CD14-positive monocyte (primary cell): Measurements from ENCODE around the gene DYRK1A. TPM values are rescaled to one million over a fixed set of nuclear protein-coding genes. Genes with fewer than 3 reads are reported as not detected.

Source experiments
- DNase-seq, 3 donors: peaks; one replicate each; pipeline ENCODE4 v3.0.0-alpha.2; 2011 to 2022
- H2AFZ ChIP-seq: 2 replicates; pipeline ENCODE4 v1.6.0; 2012; ENCODE audit warnings: mild to moderate bottlenecking, low read depth, low read length, inconsistent platforms; ENCODE audit not compliant: insufficient read depth, poor library complexity, severe bottlenecking
- H3K27ac ChIP-seq, 2 donors: 1 replicate in 1 of 2; 2 replicates in 1 of 2; pipeline ENCODE4 v1.5.1; 2012 to 2013; ENCODE audit warnings: low read length in 2 of 2, control low read depth in 1 of 2, inconsistent platforms in 1 of 2, low read depth in 1 of 2, mild to moderate bottlenecking in 1 of 2
- H3K27me3 ChIP-seq, 2 donors: one replicate each; pipeline versions ENCODE4 v1.6.0 to v1.6.1; 2011 to 2013; ENCODE audit warnings: low read length in 2 of 2; ENCODE audit not compliant: control insufficient read depth in 2 of 2, insufficient read depth in 2 of 2
- H3K36me3 ChIP-seq, 2 donors: replicated peaks in 1 of 2; 1 replicate in 1 of 2; 2 replicates in 1 of 2; pipeline versions ENCODE4 v1.5.1 to v1.6.1; 2012 to 2013; ENCODE audit warnings: low read length in 2 of 2, control low read depth in 1 of 2, inconsistent platforms in 1 of 2, mild to moderate bottlenecking in 1 of 2; ENCODE audit not compliant: insufficient read depth in 2 of 2, control insufficient read depth in 1 of 2
- H3K4me1 ChIP-seq, 2 donors: 1 replicate in 1 of 2; 2 replicates in 1 of 2; pipeline versions ENCODE4 v1.5.1 to v1.6.1; 2012 to 2013; ENCODE audit warnings: low read length in 2 of 2, control low read depth in 1 of 2, inconsistent platforms in 1 of 2, mild to moderate bottlenecking in 1 of 2, moderate library complexity in 1 of 2; ENCODE audit not compliant: insufficient read depth in 2 of 2, control insufficient read depth in 1 of 2
- H3K4me2 ChIP-seq: replicated peaks from 2 replicates; pipeline ENCODE3; 2012; ENCODE audit warnings: low read length, moderate library complexity, mild to moderate bottlenecking; ENCODE audit not compliant: poor library complexity, severe bottlenecking; ENCODE audit errors: extremely low read depth
- H3K4me3 ChIP-seq, 3 experiments: fragments of 200-600 bp in 1 of 3; sonication (generic) in 1 of 3; replicated peaks in 1 of 3; 1 replicate in 2 of 3; 2 replicates in 1 of 3; pipeline ENCODE4 v1.5.1; 2011 to 2013; ENCODE audit warnings: low read length in 3 of 3, mild to moderate bottlenecking in 3 of 3, control low read depth in 2 of 3, low read depth in 2 of 3, inconsistent platforms in 1 of 3, moderate library complexity in 1 of 3
- H3K79me2 ChIP-seq: 2 replicates; pipeline ENCODE4 v1.6.0; 2012; ENCODE audit warnings: mild to moderate bottlenecking, control low read depth, inconsistent platforms, low read length, moderate library complexity; ENCODE audit not compliant: insufficient read depth
- H3K9ac ChIP-seq: 2 replicates; pipeline ENCODE4 v1.6.0; 2017; ENCODE audit warnings: low read length, mild to moderate bottlenecking; ENCODE audit not compliant: insufficient read depth, poor library complexity, severe bottlenecking
- H3K9me3 ChIP-seq, 2 donors: replicated peaks in 1 of 2; 1 replicate in 1 of 2; 2 replicates in 1 of 2; pipeline versions ENCODE4 v1.5.1 to v1.6.1; 2012 to 2013; ENCODE audit warnings: low read length in 2 of 2, control low read depth in 1 of 2; ENCODE audit not compliant: control insufficient read depth in 1 of 2, insufficient read depth in 1 of 2
- H4K20me1 ChIP-seq: 2 replicates; pipeline ENCODE4 v1.6.0; 2012; ENCODE audit warnings: mild to moderate bottlenecking, low read length, control low read depth, moderate library complexity; ENCODE audit not compliant: insufficient read depth
- H3K27ac Mint-ChIP-seq, 7 donors: one replicate each; pipeline ENCODE4 v1.8.0; 2020; ENCODE audit warnings: mild to moderate bottlenecking in 7 of 7, mixed read lengths in 7 of 7, moderate library complexity in 6 of 7, inconsistent platforms in 2 of 7
- H3K27me3 Mint-ChIP-seq, 3 donors: one replicate each; pipeline ENCODE4 v1.8.0; 2021 to 2022; ENCODE audit warnings: low read depth in 3 of 3, mild to moderate bottlenecking in 3 of 3, mixed read lengths in 3 of 3, moderate library complexity in 3 of 3, inconsistent platforms in 1 of 3
- H3K36me3 Mint-ChIP-seq, 2 donors: one replicate each; pipeline ENCODE4 v1.8.0; 2020; ENCODE audit warnings: mixed read lengths in 2 of 2, inconsistent platforms in 1 of 2, mild to moderate bottlenecking in 1 of 2
- H3K4me1 Mint-ChIP-seq: one replicate; pipeline ENCODE4 v1.8.0; 2020; ENCODE audit warnings: mild to moderate bottlenecking, mixed read lengths
- H3K4me3 Mint-ChIP-seq, 2 donors: one replicate each; pipeline ENCODE4 v1.8.0; 2020; ENCODE audit warnings: mild to moderate bottlenecking in 2 of 2, mixed read lengths in 2 of 2, moderate library complexity in 1 of 2
- H3K9me3 Mint-ChIP-seq, 7 donors: one replicate each; pipeline ENCODE4 v1.8.0; 2020 to 2022; ENCODE audit warnings: mixed read lengths in 7 of 7, mild to moderate bottlenecking in 6 of 7, moderate library complexity in 6 of 7, inconsistent platforms in 2 of 7
- WGBS: methylation state at CpG from one replicate; pipeline ENCODE4 v1.1.5; 2013; ENCODE audit warnings: missing lambda C conversion rate; ENCODE audit not compliant: insufficient coverage; 5-methylcytosine and 5-hydroxymethylcytosine counted together
- intact Hi-C, 2 donors: fragments of 100-400 bp; cut with micrococcal nuclease; formaldehyde crosslinking; loops; one replicate each; pipeline versions ENCODE4 v1.15.0 to v1.15.1; 2023
- polyA plus RNA-seq, 3 donors: library from polyadenylated mRNA; depleted of rRNA in 1 of 3; unstranded in 2 of 3; stranded (reverse) in 1 of 3; fragments of 300-500 nt in 2 of 3; fragments of >200 nt in 1 of 3; fragmentation: Illumina TruSeq in 2 of 3; gene quantifications; 1 replicate in 2 of 3; 2 replicates in 1 of 3; pipeline ENCODE4 v1.2.3, GENCODE V29; 2012 to 2021
- TF ChIP-seq, protein P1 (sequence below): fragments of 200-600 bp; IDR thresholded peaks from one replicate; pipeline ENCODE4 v1.8.0; 2022; ENCODE audit warnings: antibody characterized with exemption, mild to moderate bottlenecking

DYRK1A gene
- polyA plus RNA-seq, 3 donors = 1.8 to 53.5 (median 2.4) TPM

DNA sequence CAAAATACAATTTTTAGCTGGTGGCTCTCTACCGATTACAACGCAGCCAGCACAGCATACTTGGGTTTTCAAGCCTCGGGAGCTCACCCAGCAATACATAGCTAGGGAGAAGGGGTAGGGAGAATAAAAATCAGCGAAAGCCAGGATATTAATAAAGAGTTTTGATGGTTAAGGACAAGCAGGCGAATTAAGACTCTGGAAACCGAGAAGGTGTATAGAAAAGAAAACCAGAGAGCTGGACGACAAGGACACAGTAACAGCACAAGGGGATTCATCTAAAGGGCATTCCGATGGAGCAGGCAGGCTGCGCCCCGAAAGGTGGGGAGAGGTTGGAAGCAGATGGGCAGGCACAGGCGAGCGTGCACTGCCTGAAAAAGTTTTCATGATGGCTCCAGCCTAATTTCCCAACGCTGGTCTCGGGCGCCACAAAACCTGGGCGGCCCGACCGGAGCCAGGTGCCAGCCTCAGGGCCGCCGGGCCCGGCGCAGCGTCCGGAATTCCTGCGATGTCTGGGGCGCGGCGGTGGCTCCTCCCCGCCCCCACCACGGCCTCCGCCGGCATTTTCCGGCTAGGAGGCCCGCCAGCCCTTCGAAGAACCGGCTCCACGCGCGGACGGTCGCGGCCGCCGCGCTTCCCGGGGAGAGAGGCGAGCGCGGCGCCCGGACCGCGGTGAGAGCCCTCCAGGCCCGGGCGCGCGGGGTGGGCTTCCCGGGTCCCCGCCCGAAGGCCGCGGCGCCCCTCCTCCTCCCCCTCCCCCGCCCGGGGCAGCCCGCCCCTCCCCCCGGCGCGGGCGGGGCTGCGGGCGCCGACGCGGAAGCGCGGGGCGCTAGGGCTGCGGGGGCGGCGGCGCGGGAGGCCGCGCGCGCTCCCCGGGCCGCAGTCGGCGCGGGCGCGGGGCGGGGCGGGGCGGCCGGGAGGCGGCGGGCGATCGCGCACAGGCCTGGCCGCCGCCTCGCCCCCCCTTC, 774 bp upstream of the DYRK1A start:
- intact Hi-C loops = loop anchor here (2.0 to 10.0 kb wide), 5 partner anchors 67 to 291 kb away; partner anchors contain the start of genes VPS26C (in 2 of the 2), PIGP (in 1 of the 2) and TTC3 (in 1 of the 2)
- Mint-ChIP-seq H3K27me3 (peaks cover 0 to 2% (median 0%) of the 10 kb centered on the region in 3 donors), H3K27ac (peak overlapping the region; percentile 95 to 100 (median 98)), H3K4me1 (peaks cover 33% of the 10 kb centered on the region), H3K9me3 (peaks cover 0 to 1% (median 0%) of the 10 kb centered on the region in 7 donors), H3K4me3 (peak overlapping the region; percentile 87 to 97), H3K36me3 (no peaks in the 10 kb centered on the region)
- Histone ChIP-seq H3K4me2 (peak overlapping the region; percentile 89), H3K4me3 (peak overlapping the region; percentile 46 to 95 (median 69)), H2AFZ (peak overlapping the region; percentile 70), H3K79me2 (peaks cover 45% of the 10 kb centered on the region), H3K27me3 (no peaks in the 10 kb centered on the region), H3K27ac (peak overlapping the region; percentile 93 to 97), H4K20me1 (peaks cover 18% of the 10 kb centered on the region), H3K4me1 (peaks cover 32 to 37% of the 10 kb centered on the region in 2 donors), H3K9me3 (no peaks in the 10 kb centered on the region), H3K36me3 (no peaks in the 10 kb centered on the region), H3K9ac (peak overlapping the region; percentile 99)
- under 1% methylated on average over 50 of the region's 106 CpGs for WGBS
- DNase-seq = peak; percentile 36 to 53 (median 46)
- TF ChIP-seq, protein P1, sequence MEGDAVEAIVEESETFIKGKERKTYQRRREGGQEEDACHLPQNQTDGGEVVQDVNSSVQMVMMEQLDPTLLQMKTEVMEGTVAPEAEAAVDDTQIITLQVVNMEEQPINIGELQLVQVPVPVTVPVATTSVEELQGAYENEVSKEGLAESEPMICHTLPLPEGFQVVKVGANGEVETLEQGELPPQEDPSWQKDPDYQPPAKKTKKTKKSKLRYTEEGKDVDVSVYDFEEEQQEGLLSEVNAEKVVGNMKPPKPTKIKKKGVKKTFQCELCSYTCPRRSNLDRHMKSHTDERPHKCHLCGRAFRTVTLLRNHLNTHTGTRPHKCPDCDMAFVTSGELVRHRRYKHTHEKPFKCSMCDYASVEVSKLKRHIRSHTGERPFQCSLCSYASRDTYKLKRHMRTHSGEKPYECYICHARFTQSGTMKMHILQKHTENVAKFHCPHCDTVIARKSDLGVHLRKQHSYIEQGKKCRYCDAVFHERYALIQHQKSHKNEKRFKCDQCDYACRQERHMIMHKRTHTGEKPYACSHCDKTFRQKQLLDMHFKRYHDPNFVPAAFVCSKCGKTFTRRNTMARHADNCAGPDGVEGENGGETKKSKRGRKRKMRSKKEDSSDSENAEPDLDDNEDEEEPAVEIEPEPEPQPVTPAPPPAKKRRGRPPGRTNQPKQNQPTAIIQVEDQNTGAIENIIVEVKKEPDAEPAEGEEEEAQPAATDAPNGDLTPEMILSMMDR = no peak

DNA sequence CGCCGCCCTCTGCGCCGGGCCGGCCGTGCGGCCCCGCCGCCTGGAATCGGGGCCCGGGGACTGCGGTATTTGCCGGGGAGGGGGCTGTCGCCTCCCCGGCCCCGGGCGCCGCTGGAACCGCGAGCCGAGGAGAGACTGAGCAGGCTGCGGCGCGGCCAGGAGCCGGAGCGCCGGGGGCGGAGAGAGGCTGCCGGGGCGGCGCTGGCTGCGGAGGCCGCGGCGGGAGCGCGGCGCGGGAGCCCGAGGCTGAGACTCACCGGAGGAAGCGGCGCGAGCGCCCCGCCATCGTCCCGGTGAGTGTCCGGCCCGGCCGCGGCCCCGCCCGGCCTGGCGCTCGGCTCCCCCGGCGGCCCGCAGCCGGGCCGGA, 746 bp downstream of the DYRK1A start:
- peak overlapping the region; percentile 93 to 97 for H3K27ac ChIP-seq
- Mint-ChIP-seq H3K9me3 (peaks cover 0 to 1% (median 0%) of the 10 kb centered on the region in 7 donors), H3K27me3 (peaks cover 0 to 2% (median 0%) of the 10 kb centered on the region in 3 donors), H3K4me3 (no peak overlapping the region), H3K36me3 (no peaks in the 10 kb centered on the region), H3K27ac (peak overlapping the region in 1 of 7 donors; percentile 99), H3K4me1 (peaks cover 47% of the 10 kb centered on the region)
- no peaks in the 10 kb centered on the region for H3K36me3 ChIP-seq
- peaks cover 60% of the 10 kb centered on the region for H3K79me2 ChIP-seq
- intact Hi-C loops = loop anchor here (2.0 to 10.0 kb wide), 5 partner anchors 65 to 293 kb away; partner anchors contain the start of genes VPS26C (in 2 of the 2), PIGP (in 1 of the 2) and TTC3 (in 1 of the 2)
- H2AFZ ChIP-seq = no peak overlapping the region
- H3K4me2 ChIP-seq = peak overlapping the region; percentile 91
- peak overlapping the region; percentile 56 to 98 (median 95) for H3K4me3 ChIP-seq
- H3K4me1 ChIP-seq = peaks cover 39 to 51% of the 10 kb centered on the region in 2 donors
- DNase-seq = peak in 1 of 3 donors; percentile 18
- no peaks in the 10 kb centered on the region for H3K9me3 ChIP-seq
- peaks cover 33% of the 10 kb centered on the region for H4K20me1 ChIP-seq
- TF ChIP-seq, protein P1 = no peak
- under 1% methylated on average over 61 of the region's 61 CpGs for WGBS
- no peaks in the 10 kb centered on the region for H3K27me3 ChIP-seq
- peak overlapping the region; percentile 99 for H3K9ac ChIP-seq
